AG09319 (cell line): ENCODE data around the gene RBP4.

Experiments used
- DNase-seq: peaks from one replicate; pipeline ENCODE4 v3.0.0-alpha.2; 2010; ENCODE audit warnings: low read depth; ENCODE audit errors: extremely low read depth
- CTCF ChIP-seq: IDR thresholded peaks from 2 replicates; pipeline ENCODE4 v1.5.1; 2011; ENCODE audit warnings: low read depth, mild to moderate bottlenecking, inconsistent platforms, low read length, moderate library complexity

Gene RBP4

GRCh38 chr10:93601774-93602162, 733 bp upstream of the RBP4 start:
- no peak for TF ChIP-seq CTCF
- DNase-seq = no peak

- no peak for TF ChIP-seq CTCF
These were observed 439 bp downstream of the RBP4 start for GRCh38 chr10:93600446-93601145.

GRCh38 chr10:93599778-93600177, 1.3 kb downstream of the RBP4 start:
- no peak for DNase-seq
- TF ChIP-seq CTCF = no peak

More at GRCh38 chr10:93600446-93601145, 439 bp downstream of the RBP4 start:
- DNase-seq = no peak

GRCh38 chr10:93599335-93599734, 1.7 kb downstream of the RBP4 start:
- DNase-seq = no peak
- no peak for TF ChIP-seq CTCF

- no peak for TF ChIP-seq CTCF
- DNase-seq = no peak
These were observed 2.9 kb downstream of the RBP4 start for GRCh38 chr10:93598157-93598556.

GRCh38 chr10:93597075-93597599, 3.9 kb downstream of the RBP4 start:
- no peak for TF ChIP-seq CTCF
- no peak for DNase-seq

GRCh38 chr10:93596539-93596938, 4.5 kb downstream of the RBP4 start:
- TF ChIP-seq CTCF = no peak
- DNase-seq = no peak
